HL-60 (cell line): ENCODE data around the gene RPL6.
"Not testable (repeated sequence)": the region's sequence is repeated elsewhere in the genome, so short reads cannot be mapped to it uniquely, and the experiment has no call there.

ENCODE experiments used
- DNase-seq, 2 experiments: peaks; one replicate each; pipeline ENCODE4 v3.0.0-alpha.2; 2010 to 2020; ENCODE audit warnings: low read depth in 1 of 2, low spot score in 1 of 2
- H3K27ac ChIP-seq: fragments of 250-450 bp; sonication (Bioruptor Pico); replicated peaks from 2 replicates; pipeline ENCODE4 v1.5.1; 2020; ENCODE audit warnings: mild to moderate bottlenecking, moderate library complexity
- H3K27me3 ChIP-seq: fragments of 250-450 bp; sonication (Bioruptor Pico); 2 replicates; pipeline ENCODE4 v1.5.1; 2021; ENCODE audit warnings: mild to moderate bottlenecking, moderate library complexity; ENCODE audit not compliant: insufficient read depth, poor library complexity, severe bottlenecking
- H3K4me3 ChIP-seq: replicated peaks from 2 replicates; pipeline ENCODE4 v1.5.1; 2011; ENCODE audit warnings: mild to moderate bottlenecking, control low read depth, low read length; ENCODE audit not compliant: insufficient read depth
- CTCF ChIP-seq: IDR thresholded peaks from one replicate; pipeline ENCODE4 v1.5.1; 2011; ENCODE audit warnings: low read length, control low read depth, inconsistent platforms; ENCODE audit not compliant: insufficient read depth
- GABPA ChIP-seq: IDR thresholded peaks from 2 replicates; pipeline ENCODE4 v1.6.1; 2012; ENCODE audit warnings: low read depth
- POLR2AphosphoS5 ChIP-seq: IDR thresholded peaks from 2 replicates; pipeline ENCODE4 v1.6.1; 2012; ENCODE audit warnings: low read depth
- REST ChIP-seq: IDR thresholded peaks from 2 replicates; pipeline ENCODE4 v1.6.1; 2012; ENCODE audit warnings: low read depth; ENCODE audit not compliant: insufficient replicate concordance
- SPI1 ChIP-seq: IDR thresholded peaks from 2 replicates; pipeline ENCODE4 v1.6.1; 2012; ENCODE audit warnings: low read depth, mild to moderate bottlenecking, borderline replicate concordance

RPL6 gene

GRCh38 chr12:112401903-112402498 is 7.4 kb downstream of the RPL6 start:
- no peak for DNase-seq

DNA sequence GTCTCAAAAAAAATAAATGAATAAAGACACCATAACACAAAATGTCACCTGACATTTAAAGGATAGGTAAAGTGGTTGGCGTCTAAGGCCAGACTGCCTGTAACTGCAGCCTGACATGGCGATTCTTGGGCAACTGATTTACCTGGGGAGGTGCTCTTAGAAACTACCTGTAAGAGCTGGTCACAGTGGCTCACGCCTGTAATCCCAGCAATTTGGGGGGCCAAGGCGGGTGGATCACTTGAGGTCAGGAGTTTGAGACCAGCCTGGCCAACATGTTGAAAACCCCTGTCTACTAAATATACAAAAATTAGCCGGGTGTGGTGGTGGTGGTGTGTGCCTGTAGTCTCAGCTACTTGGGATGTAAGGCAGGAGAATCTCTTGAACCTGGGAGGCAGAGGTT is 8.4 kb downstream of the RPL6 start:
- TF ChIP-seq CTCF: no peak
- no peak for TF ChIP-seq REST
- no peak for TF ChIP-seq GABPA
- TF ChIP-seq POLR2AphosphoS5: no peak
- no peak for TF ChIP-seq SPI1
- Histone ChIP-seq H3K27me3 (no peaks in the 10 kb centered on the region), H3K4me3 (no peak overlapping the region), H3K27ac (no peak overlapping the region)
- no peak for DNase-seq

More at GRCh38 chr12:112401903-112402498, 7.4 kb downstream of the RPL6 start:
- Histone ChIP-seq H3K27ac (no peak overlapping the region), H3K4me3 (no peak overlapping the region), H3K27me3 (no peaks in the 10 kb centered on the region)
- no peak for TF ChIP-seq POLR2AphosphoS5
- TF ChIP-seq REST: no peak
- no peak for TF ChIP-seq SPI1
- TF ChIP-seq CTCF: no peak
- TF ChIP-seq GABPA: no peak

GRCh38 chr12:112393328-112393727 is 16.1 kb downstream of the RPL6 start:
- H3K27ac ChIP-seq: no peak overlapping the region
- no peaks in the 10 kb centered on the region for H3K27me3 ChIP-seq
- H3K4me3 ChIP-seq: no peak overlapping the region
- TF ChIP-seq CTCF (no peak), POLR2AphosphoS5 (no peak), REST (no peak)
- DNase-seq: no peak

GRCh38 chr12:112389922-112390654 is 19.3 kb downstream of the RPL6 start:
- DNase-seq, H3K27me3 ChIP-seq, H3K4me3 ChIP-seq, H3K27ac ChIP-seq: not testable (repeated sequence)
